ENCODE results near the gene MYDGF.

The MYDGF gene

DNA sequence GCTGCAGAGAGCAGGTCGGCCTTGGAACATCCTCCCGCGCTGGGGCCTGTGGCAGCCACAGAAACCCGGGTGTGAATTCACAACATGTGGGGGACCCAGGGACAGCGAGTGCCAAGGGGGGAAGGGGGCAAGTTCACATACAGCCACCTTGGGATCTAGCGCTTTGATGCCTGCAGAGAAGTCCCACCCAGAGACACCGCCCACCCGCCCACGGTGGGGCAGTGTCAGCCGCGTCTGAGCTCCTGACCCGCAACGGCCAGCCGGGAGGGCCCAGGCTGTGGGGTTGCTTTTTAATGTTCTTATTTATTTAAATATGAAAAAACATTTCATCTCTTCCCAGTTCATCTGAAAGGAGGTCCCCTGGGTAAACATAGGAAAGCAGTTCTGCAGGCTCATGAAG, 12.9 kb downstream of the MYDGF start:
- TF ChIP-seq, protein P1, sequence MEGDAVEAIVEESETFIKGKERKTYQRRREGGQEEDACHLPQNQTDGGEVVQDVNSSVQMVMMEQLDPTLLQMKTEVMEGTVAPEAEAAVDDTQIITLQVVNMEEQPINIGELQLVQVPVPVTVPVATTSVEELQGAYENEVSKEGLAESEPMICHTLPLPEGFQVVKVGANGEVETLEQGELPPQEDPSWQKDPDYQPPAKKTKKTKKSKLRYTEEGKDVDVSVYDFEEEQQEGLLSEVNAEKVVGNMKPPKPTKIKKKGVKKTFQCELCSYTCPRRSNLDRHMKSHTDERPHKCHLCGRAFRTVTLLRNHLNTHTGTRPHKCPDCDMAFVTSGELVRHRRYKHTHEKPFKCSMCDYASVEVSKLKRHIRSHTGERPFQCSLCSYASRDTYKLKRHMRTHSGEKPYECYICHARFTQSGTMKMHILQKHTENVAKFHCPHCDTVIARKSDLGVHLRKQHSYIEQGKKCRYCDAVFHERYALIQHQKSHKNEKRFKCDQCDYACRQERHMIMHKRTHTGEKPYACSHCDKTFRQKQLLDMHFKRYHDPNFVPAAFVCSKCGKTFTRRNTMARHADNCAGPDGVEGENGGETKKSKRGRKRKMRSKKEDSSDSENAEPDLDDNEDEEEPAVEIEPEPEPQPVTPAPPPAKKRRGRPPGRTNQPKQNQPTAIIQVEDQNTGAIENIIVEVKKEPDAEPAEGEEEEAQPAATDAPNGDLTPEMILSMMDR (conservative IDR thresholded peaks at IDR 0.05; ENCODE audit: low read depth) = no peak
- ChIA-PET CTCF (no interaction called here), POLR2A (ENCODE audit: low non-redundant PET) (interaction anchor here (0.5 kb wide), 1 partner anchor 1151 kb away, joined by 6 read pairs; no protein-coding TSS in a partner anchor)
- peak overlapping the region; percentile 58 for H3K27ac ChIP-seq
- no peak for DNase-seq (ENCODE audit: low spot score)

DNA sequence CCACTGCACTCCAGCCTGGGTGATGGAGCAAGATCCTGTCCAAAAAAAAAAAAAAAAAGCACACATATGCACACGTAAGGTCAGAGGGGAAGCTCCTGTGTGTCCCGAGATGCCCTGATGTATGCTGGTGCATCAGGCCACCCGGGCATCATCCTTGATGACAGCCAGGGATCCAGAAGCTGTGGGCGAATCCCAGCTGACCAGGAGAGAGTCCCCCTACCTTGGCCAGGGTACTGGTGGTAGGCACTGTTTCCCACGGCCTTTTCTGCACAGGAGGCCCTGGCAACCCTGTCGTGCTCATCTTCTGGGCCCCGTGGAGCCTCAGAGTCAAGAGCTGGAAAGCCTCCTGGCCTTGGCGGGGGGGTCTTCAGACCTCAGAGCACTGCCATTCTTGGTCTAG, 14.0 kb downstream of the MYDGF start:
- ChIA-PET CTCF (interaction anchor here (1.2 kb wide), 1 partner anchor 131 kb away, joined by 3 read pairs; no protein-coding TSS in a partner anchor), POLR2A (ENCODE audit: low non-redundant PET) (no interaction called here)
- H3K27ac ChIP-seq = peak overlapping the region; percentile 58
- DNase-seq (ENCODE audit: low spot score) = no peak
- TF ChIP-seq, protein P1 (conservative IDR thresholded peaks at IDR 0.05; ENCODE audit: low read depth) = no peak

DNA sequence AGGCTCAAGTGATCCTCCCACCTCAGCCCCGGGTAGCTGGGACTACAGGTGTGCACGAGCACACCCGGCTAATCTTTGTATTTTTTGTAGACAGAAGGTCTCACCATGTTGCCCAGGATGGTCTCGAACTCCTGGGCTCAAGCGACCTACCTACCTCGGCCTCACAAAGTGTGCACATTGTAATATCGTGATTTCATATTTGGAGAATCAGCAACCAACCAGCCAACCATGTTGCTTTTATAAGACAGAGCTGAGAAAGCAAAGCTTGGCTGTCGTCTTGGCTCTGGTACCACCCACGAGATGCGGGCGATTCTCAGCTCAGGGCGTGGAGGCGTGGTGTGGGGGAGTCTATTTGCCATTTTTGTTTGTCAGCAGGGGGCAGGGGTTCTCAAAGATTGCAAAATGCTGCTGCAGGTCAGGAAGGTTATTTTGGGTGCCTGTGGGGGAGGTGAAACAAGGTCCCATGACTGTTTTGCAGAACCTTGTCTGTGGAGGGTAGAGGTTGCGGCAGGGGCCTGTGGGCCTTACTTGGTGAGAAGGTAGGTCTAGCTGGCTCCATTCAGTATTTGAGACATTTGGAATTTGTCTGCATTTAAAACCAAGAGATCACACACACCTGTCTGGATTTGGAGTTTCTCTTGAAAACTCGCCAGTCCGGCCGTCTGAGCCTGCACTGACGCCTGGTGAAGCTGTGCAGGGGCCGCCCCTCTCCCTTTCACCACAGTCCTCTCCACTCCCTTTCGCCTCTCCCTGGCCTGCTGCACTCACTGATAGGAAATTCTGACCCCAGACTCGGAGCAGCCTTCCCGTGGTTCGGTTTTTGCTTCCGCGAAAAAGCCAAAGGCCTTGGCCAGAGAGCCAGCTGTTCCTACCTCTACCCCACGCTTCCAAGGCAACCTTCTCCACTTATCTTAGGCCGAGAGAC, 15.4 kb downstream of the MYDGF start:
- ChIA-PET CTCF (interaction anchor here (0.6 to 0.9 kb wide), 2 partner anchors 11 to 18 kb away, joined by 3 to 4 read pairs; no protein-coding TSS in a partner anchor), POLR2A (ENCODE audit: low non-redundant PET) (no interaction called here)
- TF ChIP-seq, protein P1 (conservative IDR thresholded peaks at IDR 0.05; ENCODE audit: low read depth) = no peak
- DNase-seq (ENCODE audit: low spot score) = no peak
- H3K27ac ChIP-seq = peak overlapping the region; percentile 58

DNA sequence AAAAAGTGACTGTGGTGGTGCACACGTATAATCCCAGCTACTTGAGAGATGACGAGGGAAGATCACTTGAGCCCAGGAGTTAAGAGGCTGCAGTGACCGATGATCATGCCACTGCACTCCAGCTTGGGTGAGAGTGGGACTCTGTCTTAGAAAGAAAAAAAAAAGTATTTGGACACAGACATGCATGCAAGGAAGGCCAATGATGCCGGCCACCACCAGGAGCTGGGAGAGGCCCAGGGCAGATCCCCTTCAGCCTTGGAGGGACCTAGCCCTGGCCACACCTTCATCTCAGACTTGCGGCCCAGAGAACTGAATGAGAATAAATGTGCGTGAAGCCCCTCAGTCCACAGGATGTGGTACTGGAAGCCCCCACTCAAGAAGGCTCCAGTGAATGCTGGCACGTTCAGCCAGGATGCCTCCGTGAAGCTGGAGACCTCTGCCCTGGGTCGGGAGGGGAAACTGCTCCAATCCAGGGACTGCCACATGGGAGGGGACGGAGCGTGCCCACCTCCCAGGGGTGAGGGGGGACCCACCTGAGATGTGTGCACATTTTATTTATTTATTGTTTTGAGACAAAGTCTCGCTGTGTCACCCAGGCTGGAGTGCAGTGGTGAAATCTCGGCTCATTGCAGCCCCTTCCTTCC, 16.2 kb downstream of the MYDGF start:
- DNase-seq (ENCODE audit: low spot score) = no peak
- ChIA-PET CTCF (interaction anchor here (0.6 kb wide), 1 partner anchor 47 kb away, joined by 5 read pairs; no protein-coding TSS in a partner anchor), POLR2A (ENCODE audit: low non-redundant PET) (no interaction called here)
- H3K27ac ChIP-seq = peak overlapping the region; percentile 58
- TF ChIP-seq, protein P1 (conservative IDR thresholded peaks at IDR 0.05; ENCODE audit: low read depth) = no peak

DNA sequence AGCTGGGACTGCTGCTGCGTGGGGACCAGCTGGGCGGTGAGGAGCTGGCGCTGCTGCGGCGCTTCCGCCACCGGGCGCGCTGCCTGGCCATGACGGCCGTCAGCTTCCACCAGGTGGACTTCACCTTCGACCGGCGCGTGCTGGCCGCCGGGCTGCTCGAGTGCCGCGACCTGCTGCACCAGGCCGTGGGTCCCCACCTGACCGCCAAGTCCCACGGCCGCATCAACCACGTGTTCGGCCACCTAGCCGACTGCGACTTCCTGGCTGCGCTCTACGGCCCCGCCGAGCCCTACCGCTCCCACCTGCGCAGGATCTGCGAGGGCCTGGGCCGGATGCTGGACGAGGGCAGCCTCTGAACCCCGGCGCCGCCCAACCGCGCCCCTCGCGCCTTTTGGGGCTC, 18.1 kb downstream of the MYDGF start:
- TF ChIP-seq, protein P1 (conservative IDR thresholded peaks at IDR 0.05; ENCODE audit: low read depth) = no peak
- CTCF ChIA-PET = interaction anchor here (0.6 kb wide), 2 partner anchors 19 to 1432 kb away, joined by 4 to 6 read pairs; no protein-coding TSS in a partner anchor
- POLR2A ChIA-PET (ENCODE audit: low non-redundant PET) = no interaction called here
- DNase-seq (ENCODE audit: low spot score) = no peak
- H3K27ac ChIP-seq = no peak overlapping the region

DNA sequence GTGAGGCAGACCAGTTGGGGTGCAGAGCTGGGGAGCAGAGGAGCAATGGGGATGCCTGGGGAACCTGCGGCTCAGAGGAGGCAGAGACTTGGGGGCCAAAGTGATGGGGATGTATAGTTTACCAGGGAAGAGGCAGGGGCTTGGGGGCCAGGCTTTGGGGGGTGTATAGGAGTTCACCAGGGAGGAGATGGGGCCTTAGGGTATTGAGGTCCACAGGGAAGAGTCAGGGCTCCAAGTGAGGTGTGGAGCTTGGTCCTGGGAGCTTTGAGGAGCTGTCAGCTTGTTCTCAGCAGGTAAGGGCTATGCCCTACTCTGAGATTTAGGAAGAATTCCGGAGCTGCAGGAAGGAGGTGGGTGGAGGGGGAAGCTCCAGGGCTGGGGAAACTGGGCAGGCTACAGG, 20.0 kb downstream of the MYDGF start:
- POLR2A ChIA-PET (ENCODE audit: low non-redundant PET) = no interaction called here
- TF ChIP-seq, protein P1 (conservative IDR thresholded peaks at IDR 0.05; ENCODE audit: low read depth) = no peak
- CTCF ChIA-PET = interaction anchor here (0.9 kb wide), 1 partner anchor 11 kb away, joined by 3 read pairs; no protein-coding TSS in a partner anchor
- peak overlapping the region; percentile 23 for H3K27ac ChIP-seq
- DNase-seq (ENCODE audit: low spot score) = no peak

Data from RWPE1 (cell line).